H1 (cell line): ENCODE measurements around the gene TEKTIP1. TPM values are rescaled to one million over a fixed set of nuclear protein-coding genes. Genes with fewer than 3 reads are reported as not detected.

Experiments used
- KDM4A ChIP-seq: IDR thresholded peaks from one replicate; pipeline ENCODE4 v1.7.1; 2012; ENCODE audit warnings: low read depth, mild to moderate bottlenecking, moderate library complexity, low read length, inconsistent platforms; ENCODE audit not compliant: severe bottlenecking
- MAFK ChIP-seq: IDR thresholded peaks from 2 replicates; pipeline ENCODE4 v1.6.1; 2012; ENCODE audit warnings: low read depth, mild to moderate bottlenecking, improper control_type of control experiment, low read length
- RNF2 ChIP-seq: fragments of 200-900, 300-1000 bp; sonication (generic); IDR thresholded peaks from 2 replicates; pipeline ENCODE4 v1.7.1; 2016; ENCODE audit warnings: borderline replicate concordance, low read depth, mild to moderate bottlenecking, antibody characterized with exemption, low read length; ENCODE audit not compliant: poor library complexity, severe bottlenecking; ENCODE audit errors: missing control alignments
- SIRT6 ChIP-seq: IDR thresholded peaks from one replicate; pipeline ENCODE4 v1.7.1; 2012; ENCODE audit warnings: low read length, inconsistent platforms
- SP2 ChIP-seq: IDR thresholded peaks from 2 replicates; pipeline ENCODE4 v1.6.1; 2012; ENCODE audit warnings: mild to moderate bottlenecking, low read length, inconsistent platforms
- polyA plus RNA-seq, 7 experiments: library from polyadenylated mRNA; depleted of rRNA in 3 of 7; stranded (reverse) in 5 of 7; unstranded in 2 of 7; fragments of >200 nt in 5 of 7; fragments of 200-250 nt in 2 of 7; gene quantifications; 1 replicate in 5 of 7; 2 replicates in 1 of 7; 4 replicates in 1 of 7; pipeline versions ENCODE4 v1.2.1 to v1.2.3, GENCODE V29; 2011 to 2013; ENCODE audit warnings: missing spikeins in 2 of 7, mixed read lengths in 2 of 7
- total RNA-seq: library from RNA; stranded (reverse); fragmentation: NEBNext Ultra II Directional; extraction: Animal tissue kit (Norgen Biotek cat#: 25700); gene quantifications from 2 replicates; pipeline ENCODE4 v1.2.1, GENCODE V29; 2021
- TF ChIP-seq, protein P1 (sequence below): IDR thresholded peaks from 2 replicates; pipeline ENCODE4 v1.6.1; 2012; ENCODE audit warnings: inconsistent platforms

Gene TEKTIP1
- total and polyA plus RNA-seq, 2 of the 8 experiments (the other 6 are each of a cell fraction or from before 2014, with no cell fraction given), result 1.1 TPM; not detected in 1

DNA sequence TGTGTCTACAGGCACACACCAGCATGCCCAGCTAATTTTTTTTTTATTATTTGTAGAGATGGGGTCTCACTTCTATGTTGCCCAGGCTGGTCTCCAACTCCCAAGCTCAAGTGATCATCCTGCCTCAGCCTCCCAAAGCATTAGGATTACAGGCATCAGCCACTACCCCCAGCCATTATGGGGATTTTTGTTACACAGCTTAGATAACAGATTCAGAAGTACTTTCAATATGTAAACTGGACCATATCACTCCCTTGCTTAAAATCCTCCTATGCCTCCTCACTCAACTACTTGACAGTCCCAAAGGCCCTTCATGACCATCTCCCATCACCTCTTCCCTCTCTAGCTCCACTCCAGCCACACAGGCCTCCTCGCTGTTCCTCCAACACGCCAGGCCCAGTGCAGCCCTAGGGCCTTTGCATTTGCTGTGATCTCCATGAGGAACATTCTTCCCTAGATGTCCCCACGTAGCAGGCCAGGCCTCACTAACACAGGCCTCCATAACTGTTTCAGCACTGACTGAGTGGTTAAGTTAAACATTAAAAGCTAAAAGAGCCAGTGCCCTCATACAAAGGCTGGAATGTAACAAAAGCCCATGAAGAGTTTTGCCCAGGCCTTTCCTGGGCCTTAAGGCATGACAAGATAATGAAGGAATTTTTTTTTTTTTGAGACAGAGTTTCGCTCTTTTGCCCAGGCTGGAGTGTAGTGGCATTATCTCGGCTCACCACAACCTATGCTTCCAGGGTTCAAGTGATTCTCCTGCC is 41.0 kb upstream of the TEKTIP1 start (continued):
- no peak for TF ChIP-seq KDM4A
- no peak for TF ChIP-seq SP2
- no peak for TF ChIP-seq MAFK
- no peak for TF ChIP-seq SIRT6
- no peak for TF ChIP-seq RNF2
- TF ChIP-seq, protein P1, sequence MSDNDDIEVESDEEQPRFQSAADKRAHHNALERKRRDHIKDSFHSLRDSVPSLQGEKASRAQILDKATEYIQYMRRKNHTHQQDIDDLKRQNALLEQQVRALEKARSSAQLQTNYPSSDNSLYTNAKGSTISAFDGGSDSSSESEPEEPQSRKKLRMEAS, result no peak
